Measurements from ENCODE around the gene HSF4.

The HSF4 gene

DNA sequence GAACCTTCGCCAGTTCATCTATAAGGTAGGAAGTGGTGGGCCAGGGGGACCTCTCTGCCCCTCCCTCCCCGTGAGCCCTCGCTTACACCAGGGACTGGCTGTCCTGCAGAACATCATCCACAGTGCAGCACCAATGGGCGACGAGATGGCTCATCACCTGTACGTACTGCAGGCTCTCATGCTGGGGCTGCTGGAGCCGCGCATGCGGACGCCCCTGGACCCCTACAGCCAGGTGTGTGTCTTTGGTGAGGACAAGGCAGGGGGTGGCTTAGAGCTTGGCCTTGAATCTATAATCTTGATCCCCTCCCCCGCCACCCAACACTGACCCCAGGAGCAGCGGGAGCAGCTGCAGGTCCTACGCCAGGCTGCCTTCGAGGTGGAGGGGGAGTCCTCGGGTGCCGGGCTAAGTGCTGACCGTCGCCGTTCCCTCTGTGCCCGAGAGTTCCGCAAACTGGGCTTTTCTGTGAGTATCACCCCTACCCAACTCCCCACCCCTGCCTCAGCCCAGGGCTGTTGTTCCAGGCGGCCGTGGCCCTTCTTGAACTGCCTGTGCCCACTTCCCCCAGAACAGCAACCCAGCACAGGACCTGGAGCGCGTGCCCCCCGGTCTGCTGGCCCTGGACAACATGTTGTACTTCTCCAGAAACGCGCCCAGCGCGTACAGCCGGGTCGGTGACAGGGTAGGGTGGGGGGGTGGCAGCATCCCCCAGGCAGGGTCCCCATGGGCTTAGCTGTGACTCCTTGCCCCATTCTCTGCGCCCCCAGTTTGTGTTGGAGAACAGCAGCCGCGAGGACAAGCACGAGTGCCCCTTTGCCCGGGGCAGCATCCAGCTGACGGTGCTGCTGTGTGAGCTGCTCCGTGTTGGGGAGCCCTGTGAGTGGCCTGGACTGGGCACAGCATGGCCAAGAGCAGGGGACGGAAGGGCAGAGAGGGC lies 37.1 kb downstream of the HSF4 start:
- no peak for DNase-seq (ENCODE audit: low spot score)

DNA sequence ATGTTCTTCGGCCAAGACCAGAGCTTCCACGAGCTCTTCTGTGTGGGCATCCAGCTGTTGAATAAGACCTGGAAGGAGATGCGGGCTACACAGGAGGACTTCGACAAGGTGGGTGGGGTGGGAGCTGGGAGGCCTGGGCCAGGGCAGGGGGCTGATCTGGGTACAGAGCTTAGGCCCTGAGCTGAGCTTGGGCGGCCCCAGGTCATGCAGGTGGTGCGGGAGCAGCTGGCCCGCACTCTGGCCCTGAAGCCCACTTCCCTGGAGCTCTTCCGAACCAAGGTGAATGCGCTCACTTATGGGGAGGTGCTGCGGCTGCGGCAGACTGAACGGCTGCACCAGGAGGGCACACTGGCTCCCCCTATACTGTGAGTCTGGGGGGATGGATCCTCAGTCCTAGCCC lies 37.9 kb downstream of the HSF4 start:
- no peak for DNase-seq (ENCODE audit: low spot score)

DNA sequence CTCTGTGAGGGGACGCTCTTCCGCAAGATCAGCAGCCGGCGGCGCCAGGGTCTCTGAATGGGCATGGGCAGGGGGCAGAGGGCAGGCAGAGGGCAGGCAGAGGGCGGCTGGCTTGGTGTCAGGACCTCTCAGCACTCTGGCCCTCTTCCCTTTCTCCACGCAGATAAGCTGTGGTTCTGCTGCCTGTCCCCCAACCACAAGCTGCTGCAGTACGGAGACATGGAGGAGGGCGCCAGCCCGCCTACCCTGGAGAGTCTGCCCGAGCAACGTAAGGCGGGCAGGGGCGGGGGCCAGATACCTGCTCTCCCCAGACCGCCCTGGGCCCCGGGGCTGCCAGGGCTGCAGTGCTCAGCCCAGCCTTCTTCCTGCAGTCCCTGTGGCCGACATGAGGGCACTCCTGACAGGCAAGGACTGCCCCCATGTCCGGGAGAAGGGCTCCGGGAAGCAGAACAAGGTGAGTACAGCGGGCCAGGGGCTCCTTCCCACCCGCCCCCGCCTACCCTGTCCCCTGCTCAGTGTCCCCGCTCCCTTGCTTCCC lies 38.5 kb downstream of the HSF4 start:
- no peak for DNase-seq (ENCODE audit: low spot score)

- no peak for DNase-seq (ENCODE audit: low spot score)
These were observed 39.5 kb downstream of the HSF4 start for GRCh38 chr16:67204076-67204475.

- no peak for DNase-seq (ENCODE audit: low spot score)
These were observed 41.7 kb downstream of the HSF4 start for GRCh38 chr16:67206129-67206837.

GRCh38 chr16:67206838-67207248 lies 42.3 kb downstream of the HSF4 start:
- no peak for DNase-seq (ENCODE audit: low spot score)

DNA sequence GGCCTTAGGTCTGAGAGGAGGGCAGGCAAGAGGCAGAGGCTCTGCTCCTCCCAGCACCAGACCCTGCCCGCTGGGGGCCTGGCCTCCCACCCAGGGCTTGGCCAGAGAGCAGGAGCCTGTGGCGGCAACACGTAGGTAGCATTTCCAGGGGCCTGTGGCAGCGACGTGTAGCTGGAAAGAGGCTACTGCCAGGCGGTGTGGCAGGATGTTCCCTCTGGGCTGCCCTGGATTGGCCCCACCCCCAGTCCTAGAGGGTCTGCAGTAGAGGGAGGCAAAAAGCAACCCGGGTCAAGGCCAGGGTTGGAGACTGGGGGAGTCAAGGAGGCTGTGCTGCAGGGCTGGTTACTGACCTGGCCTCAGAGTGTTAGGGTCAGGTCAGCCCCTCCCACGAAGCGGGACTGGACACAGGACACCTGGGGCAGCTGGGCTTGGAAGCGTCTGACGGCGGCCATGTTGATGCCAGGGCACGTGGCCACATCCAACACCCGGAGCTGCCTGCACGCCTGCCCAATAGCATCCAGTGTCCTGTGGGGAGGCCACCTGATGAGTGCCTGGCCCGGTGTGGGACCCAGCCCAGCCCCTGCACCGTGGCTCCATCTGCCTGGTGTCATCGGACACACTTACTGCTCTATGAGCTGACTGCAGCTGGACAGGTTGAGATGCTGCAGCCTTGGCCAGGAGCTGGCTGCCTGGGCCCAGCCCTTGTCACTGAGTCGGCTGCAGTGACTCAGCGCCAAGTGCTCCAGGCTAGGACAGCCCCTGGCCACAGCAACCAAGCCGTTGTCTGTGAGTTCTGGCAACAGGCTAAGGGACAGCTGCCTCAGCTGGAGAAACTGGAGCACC lies 42.9 kb downstream of the HSF4 start:
- no peak for DNase-seq (ENCODE audit: low spot score)

GRCh38 chr16:67208154-67208896 lies 43.8 kb downstream of the HSF4 start:
- no peak for DNase-seq (ENCODE audit: low spot score)

DNA sequence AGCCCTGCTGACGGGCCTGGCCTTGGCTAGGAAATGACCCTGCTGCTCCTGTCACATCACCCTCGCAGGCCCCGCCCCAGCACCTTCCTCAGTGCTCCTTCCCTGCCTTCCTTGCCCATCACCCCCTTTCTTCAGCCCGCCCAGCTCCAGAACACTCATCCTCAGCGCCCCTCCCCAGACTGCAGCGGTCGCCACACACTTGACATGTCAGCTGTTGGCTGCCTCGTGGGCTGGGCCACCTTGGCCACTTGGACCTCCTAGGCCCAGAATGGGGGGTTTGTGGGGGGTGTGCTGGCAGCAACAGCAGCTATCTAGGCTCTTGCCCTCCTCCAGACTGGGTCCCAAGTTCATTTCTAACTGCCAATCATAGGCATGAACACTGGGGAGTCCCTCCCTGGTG lies 45.0 kb downstream of the HSF4 start:
- no peak for DNase-seq (ENCODE audit: low spot score)

GRCh38 chr16:67210069-67210937 lies 45.8 kb downstream of the HSF4 start:
- no peak for DNase-seq (ENCODE audit: low spot score)

GRCh38 chr16:67211674-67212073 lies 47.1 kb downstream of the HSF4 start:
- no peak for DNase-seq (ENCODE audit: low spot score)

- DNase-seq (ENCODE audit: low spot score): no peak
These were observed 48.2 kb downstream of the HSF4 start for GRCh38 chr16:67212766-67213165.

GRCh38 chr16:67213197-67214019 lies 48.9 kb downstream of the HSF4 start:
- DNase-seq (ENCODE audit: low spot score): no peak

DNA sequence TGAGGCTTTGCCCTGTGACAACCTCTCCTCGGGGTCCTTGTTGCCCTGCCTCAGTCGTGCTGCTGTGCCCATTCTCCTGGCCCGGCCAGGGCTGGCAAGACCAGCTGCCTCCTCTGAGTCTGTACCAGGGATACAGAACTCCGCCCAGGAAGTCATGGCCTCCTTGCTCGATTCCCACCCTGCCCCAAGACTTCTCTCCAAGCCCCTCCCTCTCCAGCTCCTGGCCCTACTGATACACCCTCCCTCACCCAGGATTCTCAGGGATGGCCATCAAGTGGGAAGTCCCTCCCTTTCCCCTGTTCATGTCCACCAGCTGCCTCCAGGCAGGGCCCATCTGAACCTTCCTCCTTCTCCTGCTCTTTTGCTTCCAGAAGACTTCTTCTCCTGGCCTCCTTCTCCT lies 51.2 kb downstream of the HSF4 start:
- DNase-seq (ENCODE audit: low spot score): no peak

DNA sequence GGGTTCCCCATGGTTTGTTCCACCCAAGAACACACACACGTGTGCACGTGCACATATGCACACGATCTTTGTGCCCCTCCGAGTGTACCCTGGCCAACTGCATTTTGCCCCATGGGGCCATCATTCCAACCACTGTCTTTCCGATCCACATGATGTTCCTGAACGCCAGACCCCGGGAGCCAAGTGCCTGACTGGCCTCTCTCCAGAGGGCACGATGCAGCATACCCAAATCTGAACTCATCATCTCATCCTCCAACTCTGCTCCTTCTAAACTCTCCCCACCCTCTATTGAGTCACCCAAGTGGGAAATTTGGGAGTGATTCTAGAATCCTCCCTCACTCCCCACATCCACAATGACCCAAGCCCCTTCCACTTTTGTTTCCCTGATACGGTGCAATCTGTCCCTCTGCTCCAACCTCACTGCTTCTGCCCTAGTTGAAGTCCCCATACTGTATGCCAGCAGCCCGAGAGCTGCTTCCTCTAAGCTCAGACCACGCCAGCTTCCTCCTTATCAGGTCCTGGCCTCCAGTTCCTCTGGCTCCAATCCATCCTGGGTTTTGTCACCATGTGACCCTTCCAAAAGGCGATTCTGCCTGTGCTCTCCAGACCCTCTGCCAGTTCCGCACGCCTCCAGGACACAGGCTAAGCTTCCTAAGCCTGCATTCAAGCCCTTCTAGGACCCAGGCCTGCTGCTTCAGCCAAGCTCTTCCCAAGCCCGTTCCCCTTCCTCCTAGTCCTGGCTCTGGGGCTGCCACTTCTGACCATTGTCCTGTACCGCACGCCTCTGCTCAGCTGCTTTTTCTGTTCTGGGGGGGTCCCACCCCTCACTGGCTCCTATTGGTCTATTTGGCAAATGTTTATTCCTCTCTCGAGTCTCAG lies 52.3 kb downstream of the HSF4 start:
- no peak for DNase-seq (ENCODE audit: low spot score)

Data from putamen (tissue), 1 donor.